ENCODE measurements around the gene CMTM7.
A peak's percentile ranks its signal among the peaks of the same experiment; 100 is the strongest.
"Not testable (repeated sequence)": the region's sequence is repeated elsewhere in the genome, so short reads cannot be mapped to it uniquely, and the experiment has no call there.

Gene CMTM7

GRCh38 chr3:32383136-32383711 is 8.4 kb upstream of the CMTM7 start:
- Histone ChIP-seq H3K27me3 (replicated peaks) (no peaks in the 10 kb centered on the region), H3K4me3 (ENCODE audit: low read depth, low read length) (no peak overlapping the region), H3K36me3 (replicated peaks) (no peaks in the 10 kb centered on the region), H3K27ac (no peak overlapping the region)
- in situ Hi-C loops (cut with HindIII; ENCODE audit: low pct_ligation_motif_present, low sequenced_read_pairs) = no loop called here
- no peak for TF ChIP-seq CTCF (IDR thresholded peaks at IDR 0.05; ENCODE audit: low read depth, low read length, missing control alignments)
- DNase-seq = no peak

- in situ Hi-C loops (cut with HindIII; ENCODE audit: low pct_ligation_motif_present, low sequenced_read_pairs) = no loop called here
- Histone ChIP-seq H3K27ac (no peak overlapping the region), H3K27me3 (replicated peaks) (no peaks in the 10 kb centered on the region), H3K4me3 (ENCODE audit: low read depth, low read length) (no peak overlapping the region), H3K36me3 (replicated peaks) (no peaks in the 10 kb centered on the region)
- DNase-seq = peak; percentile 73
- no peak for TF ChIP-seq CTCF (IDR thresholded peaks at IDR 0.05; ENCODE audit: low read depth, low read length, missing control alignments)
Measured at GRCh38 chr3:32384938-32385337, 6.7 kb upstream of the CMTM7 start.

- in situ Hi-C loops (cut with HindIII; ENCODE audit: low pct_ligation_motif_present, low sequenced_read_pairs) = no loop called here
- no peak overlapping the region for H3K4me3 ChIP-seq (ENCODE audit: low read depth, low read length)
- H3K27ac ChIP-seq = no peak overlapping the region
- no peak for DNase-seq
- no peak for TF ChIP-seq CTCF (IDR thresholded peaks at IDR 0.05; ENCODE audit: low read depth, low read length, missing control alignments)
- no peaks in the 10 kb centered on the region for H3K27me3 ChIP-seq (replicated peaks)
- H3K36me3 ChIP-seq (replicated peaks) = no peaks in the 10 kb centered on the region
Measured at GRCh38 chr3:32387512-32387911, 4.1 kb upstream of the CMTM7 start.

GRCh38 chr3:32389577-32389976 is 2.1 kb upstream of the CMTM7 start:
- in situ Hi-C loops (cut with HindIII; ENCODE audit: low pct_ligation_motif_present, low sequenced_read_pairs) = not testable (repeated sequence)

GRCh38 chr3:32392536-32393302 is 1.1 kb downstream of the CMTM7 start:
- H3K27me3 ChIP-seq (replicated peaks) = no peaks in the 10 kb centered on the region
- in situ Hi-C loops (cut with HindIII; ENCODE audit: low pct_ligation_motif_present, low sequenced_read_pairs) = no loop called here
- DNase-seq = peak; percentile 55
- H3K27ac ChIP-seq = peak overlapping the region; percentile 0
- H3K4me3 ChIP-seq (ENCODE audit: low read depth, low read length) = peak overlapping the region; percentile 72
- H3K36me3 ChIP-seq (replicated peaks) = no peaks in the 10 kb centered on the region
- TF ChIP-seq CTCF (IDR thresholded peaks at IDR 0.05; ENCODE audit: low read depth, low read length, missing control alignments) = no peak

More at GRCh38 chr3:32389577-32389976, 2.1 kb upstream of the CMTM7 start:
- H3K27ac ChIP-seq; H3K27me3 ChIP-seq (replicated peaks); H3K4me3 ChIP-seq (ENCODE audit: low read depth, low read length); H3K36me3 ChIP-seq (replicated peaks): not testable (repeated sequence)
- peak; percentile 11 for DNase-seq

- Histone ChIP-seq H3K36me3 (replicated peaks) (no peaks in the 10 kb centered on the region), H3K27ac (no peak overlapping the region), H3K27me3 (replicated peaks) (no peaks in the 10 kb centered on the region), H3K4me3 (ENCODE audit: low read depth, low read length) (no peak overlapping the region)
- DNase-seq = no peak
- TF ChIP-seq CTCF (IDR thresholded peaks at IDR 0.05; ENCODE audit: low read depth, low read length, missing control alignments) = no peak
- in situ Hi-C loops (cut with HindIII; ENCODE audit: low pct_ligation_motif_present, low sequenced_read_pairs) = no loop called here
Measured at GRCh38 chr3:32395496-32395895, 3.8 kb downstream of the CMTM7 start.
